HepG2 (cell line): ENCODE results near the gene SLC4A2. TPM values are rescaled to one million over a fixed set of nuclear protein-coding genes. Genes with fewer than 3 reads are reported as not detected.

Source experiments
- ATAC-seq: fragments of 200-7000 bp; cut with Tn5 transposase; 3 replicates; pipeline ENCODE4 v1.9.1; 2020; ENCODE audit warnings: mild to moderate bottlenecking, moderate library complexity
- BruUV-seq: library from RNA; stranded (reverse); fragments of 400-500 nt; replicated peaks from 2 replicates; lab custom pipeline; 2021; lab: Mats Ljungman, UMichigan
- CTCF ChIA-PET: fragments of 300-600 bp; formaldehyde crosslinking; extraction: SDS; loops from one replicate; lab custom pipeline; 2021; ENCODE audit warnings: low total read pairs, inconsistent platforms, low intra/inter-chr PET ratio; lab: Yijun Ruan, JAX
- POLR2A ChIA-PET: fragments of 350-600 bp; sonication (Branson Sonifier 250); formaldehyde crosslinking; loops from one replicate; lab custom pipeline; 2020; ENCODE audit warnings: antibody characterized with exemption, inconsistent platforms; lab: Yijun Ruan, JAX
- DNase-seq: peaks from one replicate; pipeline ENCODE4 v3.0.0-alpha.2; 2015; ENCODE audit warnings: low spot score
- FAIRE-seq: peaks from 3 replicates; lab custom pipeline; 2011; peaks lifted over from hg19 to GRCh38; lab: Jason Lieb, UNC
- H2AFZ ChIP-seq: one replicate; pipeline ENCODE4 v1.6.1; 2011; ENCODE audit warnings: low read length, inconsistent platforms
- H3K27ac ChIP-seq: fragments of 300-600 bp; 3 replicates; pipeline ENCODE4 v1.8.0; 2011; ENCODE audit warnings: mixed run types, mild to moderate bottlenecking, mixed read lengths, low read length, inconsistent platforms; ENCODE audit not compliant: insufficient read depth; ENCODE audit errors: extremely low read length
- H3K27me3 ChIP-seq, 2 experiments: fragments of 200-600 bp in 1 of 2; 2 replicates in 1 of 2; 3 replicates in 1 of 2; pipeline versions ENCODE4 v1.6.0 to v1.8.0; 2011; ENCODE audit warnings: low read length in 2 of 2, mild to moderate bottlenecking in 2 of 2, moderate library complexity in 2 of 2, inconsistent platforms in 1 of 2; ENCODE audit not compliant: insufficient read depth in 2 of 2, control insufficient read depth in 1 of 2
- H3K36me3 ChIP-seq, 2 experiments: fragments of 200-600 bp in 1 of 2; replicated peaks in 1 of 2; 2 replicates in 1 of 2; 3 replicates in 1 of 2; pipeline versions ENCODE4 v1.5.1 to v1.8.0; 2011; ENCODE audit warnings: low read length in 2 of 2, inconsistent platforms in 1 of 2; ENCODE audit not compliant: insufficient read depth in 2 of 2, control insufficient read depth in 1 of 2
- H3K4me1 ChIP-seq: 2 replicates; pipeline ENCODE4 v1.5.1; 2012; ENCODE audit warnings: low read length, inconsistent platforms; ENCODE audit not compliant: insufficient read depth
- H3K4me2 ChIP-seq: 2 replicates; pipeline ENCODE4 v1.6.0; 2011; ENCODE audit warnings: low read depth, low read length, inconsistent platforms
- H3K4me3 ChIP-seq, 3 experiments: fragments of 200-600 bp in 1 of 3; sonication (generic), shearing (Covaris generic) in 1 of 3; replicated peaks in 1 of 3; 2 replicates each; pipeline ENCODE4 v1.5.1; 2011 to 2016; ENCODE audit warnings: low read length in 3 of 3, inconsistent platforms in 2 of 3, low read depth in 2 of 3, mild to moderate bottlenecking in 2 of 3, control low read depth in 1 of 3, mixed read lengths in 1 of 3; ENCODE audit not compliant: insufficient read depth in 1 of 3
- H3K79me2 ChIP-seq: one replicate; pipeline ENCODE4 v1.6.1; 2011; ENCODE audit warnings: low read length, inconsistent platforms; ENCODE audit not compliant: insufficient read depth
- H3K9ac ChIP-seq: 2 replicates; pipeline ENCODE4 v1.6.0; 2011; ENCODE audit warnings: mild to moderate bottlenecking, low read depth, low read length, inconsistent platforms; ENCODE audit not compliant: insufficient read depth
- H3K9me3 ChIP-seq: 2 replicates; pipeline ENCODE4 v1.5.1; 2012; ENCODE audit warnings: mild to moderate bottlenecking, low read length
- H4K20me1 ChIP-seq: 2 replicates; pipeline ENCODE4 v1.6.0; 2011; ENCODE audit warnings: inconsistent platforms, mild to moderate bottlenecking, low read length, moderate library complexity; ENCODE audit not compliant: insufficient read depth
- CCAR2 ChIP-seq: fragments of 200-400 bp; formaldehyde crosslinking; optimal IDR thresholded peaks from 2 replicates; pipeline ENCODE3; 2018; ENCODE audit warnings: low read depth, mild to moderate bottlenecking, low read length, moderate library complexity
- HIVEP1 ChIP-seq: sonication (generic); formaldehyde crosslinking; IDR thresholded peaks from 2 replicates; pipeline ENCODE4 v1.4.0; 2020; ENCODE audit warnings: mild to moderate bottlenecking, missing genetic modification reagents
- HNRNPLL ChIP-seq: fragments of 200-400 bp; formaldehyde crosslinking; IDR thresholded peaks from 2 replicates; pipeline ENCODE4 v1.6.1; 2017; ENCODE audit warnings: mild to moderate bottlenecking, low read depth, low read length; ENCODE audit not compliant: poor library complexity, severe bottlenecking
- KLF6 ChIP-seq: IDR thresholded peaks from 2 replicates; pipeline ENCODE4 v1.8.0; 2016; ENCODE audit warnings: missing biosample characterization, missing genetic modification reagents
- MLX ChIP-seq: IDR thresholded peaks from 2 replicates; pipeline ENCODE4 v1.6.1; 2016
- MTERF4 ChIP-seq: sonication (generic); formaldehyde crosslinking; IDR thresholded peaks from 2 replicates; pipeline ENCODE4 v1.8.0; 2023; ENCODE audit warnings: mild to moderate bottlenecking, missing genetic modification reagents
- MYC ChIP-seq: sonication (generic); formaldehyde crosslinking; IDR thresholded peaks from 2 replicates; pipeline ENCODE4 v1.9.0; 2021; ENCODE audit warnings: missing genetic modification reagents, borderline replicate concordance
- NONO ChIP-seq, 2 experiments: fragments of 450-650 bp in 1 of 2; sonication (generic) in 1 of 2; formaldehyde crosslinking in 1 of 2; IDR thresholded peaks in 1 of 2; conservative IDR thresholded peaks in 1 of 2; 2 replicates each; pipeline versions ENCODE4 v1.6.1 to v1.8.0; 2017 to 2022; ENCODE audit warnings: mild to moderate bottlenecking in 1 of 2, missing genetic modification reagents in 1 of 2, moderate library complexity in 1 of 2
- RBFOX2 ChIP-seq: fragments of 200-400 bp; formaldehyde crosslinking; IDR thresholded peaks from 2 replicates; pipeline ENCODE4 v1.6.1; 2017; ENCODE audit warnings: low read depth, mild to moderate bottlenecking, low read length
- ZFYVE20 ChIP-seq: sonication (generic); formaldehyde crosslinking; IDR thresholded peaks from 2 replicates; pipeline ENCODE4 v1.8.0; 2023; ENCODE audit warnings: low read depth, mild to moderate bottlenecking, moderate library complexity, missing genetic modification reagents, borderline replicate concordance
- ZMYM2 ChIP-seq: sonication (generic); formaldehyde crosslinking; IDR thresholded peaks from 2 replicates; pipeline ENCODE4 v1.8.0; 2022; ENCODE audit warnings: mild to moderate bottlenecking, missing genetic modification reagents
- ZNF776 ChIP-seq: sonication (generic); formaldehyde crosslinking; IDR thresholded peaks from 2 replicates; pipeline ENCODE4 v1.4.0; 2020; ENCODE audit warnings: mild to moderate bottlenecking, missing genetic modification reagents
- WGBS: methylation state at CpG from one replicate; pipeline ENCODE4 v1.1.6; 2017; ENCODE audit warnings: low lambda C conversion rate; 5-methylcytosine and 5-hydroxymethylcytosine counted together
- in situ Hi-C: cut with HindIII; loops from 2 replicates; pipeline ENCODE4 v1.10.0; 2017; ENCODE audit warnings: low pct_unique_long_range_greater_than_20kb; ENCODE audit not compliant: extremely low pct_ligation_motif_present
- intact Hi-C: fragments of 100-400 bp; cut with micrococcal nuclease; formaldehyde crosslinking; loops from one replicate; pipeline ENCODE4 v1.10.0; 2022; ENCODE audit not compliant: unreplicated experiment
- polyA plus RNA-seq, 8 experiments: library from polyadenylated mRNA; depleted of rRNA in 3 of 8; stranded (reverse) in 7 of 8; unstranded in 1 of 8; fragments of >200 nt; fragmentation: Illumina TruSeq in 4 of 8; extraction: Trizol in 4 of 8; gene quantifications; 2 replicates each; pipeline versions ENCODE4 v1.2.1 to v1.2.3, GENCODE V29; 2011 to 2016; ENCODE audit warnings: low read depth in 4 of 8, missing spikeins in 1 of 8, mixed read lengths in 1 of 8; ENCODE audit not compliant: insufficient read depth in 1 of 8
- total RNA-seq, 5 experiments: library from RNA; depleted of rRNA; stranded (reverse); fragments of >200 nt; fragmentation: Illumina TruSeq; extraction: Trizol; gene quantifications; 2 replicates each; pipeline ENCODE4 v1.2.3, GENCODE V29; 2016; ENCODE audit warnings: low read depth in 1 of 5
- TF ChIP-seq, protein P1 (sequence below): sonication (generic); formaldehyde crosslinking; IDR thresholded peaks from 2 replicates; pipeline ENCODE4 v1.5.0; 2020; ENCODE audit warnings: missing genetic modification reagents
- TF ChIP-seq, protein P2 (sequence below): IDR thresholded peaks from 2 replicates; pipeline ENCODE4 v1.6.1; 2016; ENCODE audit warnings: low read depth, borderline replicate concordance
- TF ChIP-seq, protein P3 (sequence below): sonication (generic); formaldehyde crosslinking; IDR thresholded peaks from 2 replicates; pipeline ENCODE4 v1.4.0; 2020; ENCODE audit warnings: missing genetic modification reagents
- TF ChIP-seq, protein P4 (sequence below): sonication (generic); formaldehyde crosslinking; IDR thresholded peaks from 2 replicates; pipeline ENCODE4 v1.8.0; 2022; ENCODE audit warnings: missing genetic modification reagents, mild to moderate bottlenecking, inconsistent platforms, borderline replicate concordance

The SLC4A2 gene
- total and polyA plus RNA-seq, 2 of the 13 experiments (the other 11 are each of a cell fraction or from before 2014, with no cell fraction given) = 51.9 to 73.4 TPM

DNA sequence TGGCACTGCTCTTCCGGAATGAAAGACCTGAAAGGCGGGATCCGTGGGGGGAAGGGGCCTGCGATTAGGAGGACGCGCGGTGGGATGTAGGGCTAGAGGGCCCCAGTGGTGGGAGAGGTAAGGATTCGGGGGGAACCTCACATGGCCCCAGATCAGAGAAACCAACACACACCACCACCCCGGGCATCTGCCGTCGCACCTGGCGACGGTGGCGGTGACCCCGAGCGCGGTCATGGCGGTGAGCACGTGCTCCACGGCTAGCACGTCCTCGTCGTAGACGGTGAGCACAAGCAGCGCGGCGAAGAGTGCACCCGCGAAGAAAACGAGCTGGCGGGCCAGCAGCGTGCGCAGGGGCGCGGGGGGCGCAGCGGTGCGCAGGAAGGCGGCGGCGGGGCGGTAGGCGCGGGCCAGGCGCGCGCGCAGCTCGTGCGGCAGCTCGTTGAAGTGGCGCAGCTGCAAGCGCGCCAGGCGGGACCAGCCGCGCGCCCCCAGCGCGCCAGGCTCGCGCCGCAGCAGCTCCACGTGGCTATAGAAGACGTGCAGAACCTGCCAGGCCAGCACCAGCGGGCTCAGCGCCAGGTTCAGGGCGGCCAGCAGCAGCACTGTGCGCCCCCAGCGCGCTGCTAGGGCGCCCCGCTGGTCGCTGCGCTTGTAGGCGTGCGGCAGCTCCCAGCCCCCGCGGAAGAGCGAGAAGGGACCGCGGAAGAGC is 40.8 kb upstream of the SLC4A2 start (continued):
- TF ChIP-seq MLX (CRISPR knock-in tag) (peak; percentile 8; the same call in 1 of the 2 replicates), ZFYVE20 (CRISPR knock-in tag) (0 out of 2 replicates have a peak, but pooled peaks have one; percentile 9), HIVEP1 (CRISPR knock-in tag) (0 out of 2 replicates have a peak, but pooled peaks have one; percentile 9), NONO (IDR thresholded peaks at IDR 0.05) (no peak), NONO (CRISPR knock-in tag; conservative IDR thresholded peaks at IDR 0.05) (peak; percentile 36; the same call in 1 of the 2 replicates), RBFOX2 (no peak), HNRNPLL (peak; percentile 31), MYC (peak; percentile 41), ZMYM2 (CRISPR knock-in tag) (no peak), ZNF776 (CRISPR knock-in tag) (0 out of 2 replicates have a peak, but pooled peaks have one; percentile 39)
- TF ChIP-seq, protein P1, sequence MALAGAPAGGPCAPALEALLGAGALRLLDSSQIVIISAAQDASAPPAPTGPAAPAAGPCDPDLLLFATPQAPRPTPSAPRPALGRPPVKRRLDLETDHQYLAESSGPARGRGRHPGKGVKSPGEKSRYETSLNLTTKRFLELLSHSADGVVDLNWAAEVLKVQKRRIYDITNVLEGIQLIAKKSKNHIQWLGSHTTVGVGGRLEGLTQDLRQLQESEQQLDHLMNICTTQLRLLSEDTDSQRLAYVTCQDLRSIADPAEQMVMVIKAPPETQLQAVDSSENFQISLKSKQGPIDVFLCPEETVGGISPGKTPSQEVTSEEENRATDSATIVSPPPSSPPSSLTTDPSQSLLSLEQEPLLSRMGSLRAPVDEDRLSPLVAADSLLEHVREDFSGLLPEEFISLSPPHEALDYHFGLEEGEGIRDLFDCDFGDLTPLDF (CRISPR knock-in tag) = no peak

DNA sequence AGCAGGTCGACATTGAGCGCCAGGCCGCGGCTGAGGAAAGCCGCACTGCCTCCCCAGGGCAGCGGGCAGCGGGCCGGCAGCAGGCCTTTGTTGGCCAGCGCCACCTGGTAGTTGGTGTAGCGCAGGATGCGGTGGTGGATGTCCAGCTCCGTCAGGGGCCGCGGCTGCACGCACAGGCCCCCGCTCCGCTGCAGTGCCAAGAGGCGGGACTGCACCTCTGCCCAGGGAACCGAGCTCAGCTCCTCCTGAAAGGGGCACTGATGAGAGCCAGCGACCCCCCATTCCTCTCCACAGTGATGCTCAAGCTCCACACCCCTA is 40.3 kb upstream of the SLC4A2 start:
- H3K79me2 ChIP-seq = no peaks in the 10 kb centered on the region
- H3K9ac ChIP-seq = no peak overlapping the region
- FAIRE-seq = no peak
- BruUV-seq = no TSS peak
- no peak for ATAC-seq
- ChIA-PET POLR2A (interaction anchor here (1.3 to 1.4 kb wide), 2 partner anchors 9 to 10 kb away, joined by 4 to 6 read pairs; partner anchors contain the start of gene ABCB8), CTCF (interaction anchor here (1.3 kb wide), 1 partner anchor 33 kb away, joined by 3 read pairs; no protein-coding TSS in a partner anchor)
- H3K27ac ChIP-seq = no peak overlapping the region
- H3K36me3 ChIP-seq = no peaks in the 10 kb centered on the region; a peak in 1 of 5 replicates
- H3K4me2 ChIP-seq = no peak overlapping the region
- no peaks in the 10 kb centered on the region for H4K20me1 ChIP-seq
- peaks cover 53% of the 10 kb centered on the region for H3K4me1 ChIP-seq
- TF ChIP-seq, protein P2, sequence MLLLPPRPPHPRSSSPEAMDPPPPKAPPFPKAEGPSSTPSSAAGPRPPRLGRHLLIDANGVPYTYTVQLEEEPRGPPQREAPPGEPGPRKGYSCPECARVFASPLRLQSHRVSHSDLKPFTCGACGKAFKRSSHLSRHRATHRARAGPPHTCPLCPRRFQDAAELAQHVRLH (CRISPR knock-in tag) = no peak
- TF ChIP-seq, protein P3, sequence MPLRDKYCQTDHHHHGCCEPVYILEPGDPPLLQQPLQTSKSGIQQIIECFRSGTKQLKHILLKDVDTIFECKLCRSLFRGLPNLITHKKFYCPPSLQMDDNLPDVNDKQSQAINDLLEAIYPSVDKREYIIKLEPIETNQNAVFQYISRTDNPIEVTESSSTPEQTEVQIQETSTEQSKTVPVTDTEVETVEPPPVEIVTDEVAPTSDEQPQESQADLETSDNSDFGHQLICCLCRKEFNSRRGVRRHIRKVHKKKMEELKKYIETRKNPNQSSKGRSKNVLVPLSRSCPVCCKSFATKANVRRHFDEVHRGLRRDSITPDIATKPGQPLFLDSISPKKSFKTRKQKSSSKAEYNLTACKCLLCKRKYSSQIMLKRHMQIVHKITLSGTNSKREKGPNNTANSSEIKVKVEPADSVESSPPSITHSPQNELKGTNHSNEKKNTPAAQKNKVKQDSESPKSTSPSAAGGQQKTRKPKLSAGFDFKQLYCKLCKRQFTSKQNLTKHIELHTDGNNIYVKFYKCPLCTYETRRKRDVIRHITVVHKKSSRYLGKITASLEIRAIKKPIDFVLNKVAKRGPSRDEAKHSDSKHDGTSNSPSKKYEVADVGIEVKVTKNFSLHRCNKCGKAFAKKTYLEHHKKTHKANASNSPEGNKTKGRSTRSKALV (CRISPR knock-in tag) = 0 out of 2 replicates have a peak, but pooled peaks have one; percentile 15
- TF ChIP-seq KLF6 (CRISPR knock-in tag) = no peak
- TF ChIP-seq, protein P4, sequence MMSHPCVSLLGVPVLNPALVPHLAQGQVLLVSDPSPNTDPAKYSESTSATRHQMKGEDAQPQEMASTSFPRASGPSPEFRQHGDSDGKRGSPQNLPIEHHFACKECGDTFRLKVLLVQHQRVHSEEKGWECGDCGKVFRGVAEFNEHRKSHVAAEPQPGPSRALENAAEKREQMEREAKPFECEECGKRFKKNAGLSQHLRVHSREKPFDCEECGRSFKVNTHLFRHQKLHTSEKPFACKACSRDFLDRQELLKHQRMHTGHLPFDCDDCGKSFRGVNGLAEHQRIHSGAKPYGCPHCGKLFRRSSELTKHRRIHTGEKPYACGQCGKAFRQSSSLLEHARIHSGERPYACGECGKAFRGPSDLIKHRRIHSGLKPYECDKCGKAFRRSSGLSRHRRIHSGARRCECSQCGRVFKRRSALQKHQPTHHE = no peak
- no peak for TF ChIP-seq MTERF4 (CRISPR knock-in tag)
- no peak for TF ChIP-seq CCAR2
- peak overlapping the region in 1 of 3 experiments; percentile 70; a peak in 1 of 6 replicates for H3K4me3 ChIP-seq
- intact Hi-C loops (no loop called here), in situ Hi-C loops (no loop called here)
- H2AFZ ChIP-seq = no peak overlapping the region
- peaks cover 14 to 55% of the 10 kb centered on the region in 2 experiments for H3K27me3 ChIP-seq
- no peak for DNase-seq
- H3K9me3 ChIP-seq = no peaks in the 10 kb centered on the region
- 0% methylated on average over 1 of the region's 20 CpGs for WGBS
